K562 (cell line): Measurements from ENCODE around the gene MAN1A1. TPM values are rescaled to one million over a fixed set of nuclear protein-coding genes. Genes with fewer than 3 reads are reported as not detected.

ENCODE experiments used
- ATAC-seq: fragments of 200-7000 bp; cut with Tn5 transposase; 3 replicates; pipeline ENCODE4 v1.9.1; 2020; ENCODE audit warnings: moderate library complexity
- BruUV-seq: library from RNA; stranded (reverse); fragments of 400-500 nt; replicated peaks from 2 replicates; lab custom pipeline; 2021; lab: Mats Ljungman, UMichigan
- CTCF ChIA-PET: fragments of 300-600 bp; formaldehyde crosslinking; extraction: SDS; loops from one replicate; lab custom pipeline; 2021; ENCODE audit warnings: low intra/inter-chr PET ratio; lab: Yijun Ruan, JAX
- POLR2A ChIA-PET: fragments of 300-600, 350-650 bp; sonication (Branson Sonifier 250); formaldehyde crosslinking; extraction: SDS; loops from one replicate; lab custom pipeline; 2021; ENCODE audit warnings: antibody characterized with exemption, inconsistent platforms; lab: Yijun Ruan, JAX
- DNase-seq, 4 experiments: peaks; one replicate each; pipeline versions ENCODE4 v3.0.0 to v3.0.0-alpha.2; 2011 to 2018; ENCODE audit warnings: low spot score in 3 of 4, mixed read lengths in 3 of 4; ENCODE audit errors: extremely low read depth in 1 of 4
- FAIRE-seq: peaks from 2 replicates; lab custom pipeline; 2011; peaks lifted over from hg19 to GRCh38; lab: Jason Lieb, UNC
- H2AFZ ChIP-seq: 2 replicates; pipeline ENCODE4 v1.6.0; 2011; ENCODE audit warnings: low read depth, low read length, control low read depth, inconsistent platforms
- H3K27ac ChIP-seq: fragments of 200-600 bp; 3 replicates; pipeline ENCODE4 v1.8.0; 2011; ENCODE audit warnings: low read depth, mild to moderate bottlenecking, control low read depth, inconsistent platforms, low read length, moderate library complexity, mixed read lengths; ENCODE audit errors: extremely low read depth
- H3K27me3 ChIP-seq, 2 experiments: fragments of 300-600 bp in 1 of 2; 2 replicates in 1 of 2; 3 replicates in 1 of 2; pipeline versions ENCODE4 v1.6.0 to v1.8.0; 2011; ENCODE audit warnings: inconsistent platforms in 2 of 2, low read length in 2 of 2, mild to moderate bottlenecking in 1 of 2, mixed read lengths in 1 of 2, moderate library complexity in 1 of 2; ENCODE audit not compliant: control insufficient read depth in 2 of 2, insufficient read depth in 2 of 2
- H3K36me3 ChIP-seq: fragments of 300-600 bp; 3 replicates; pipeline ENCODE4 v1.8.0; 2011; ENCODE audit warnings: mild to moderate bottlenecking, low read length, inconsistent platforms; ENCODE audit not compliant: control insufficient read depth, insufficient read depth
- H3K4me1 ChIP-seq, 2 experiments: fragments of 200-600 bp in 1 of 2; replicated peaks in 1 of 2; 2 replicates in 1 of 2; 3 replicates in 1 of 2; pipeline versions ENCODE4 v1.5.1 to v1.8.0; 2011; ENCODE audit warnings: inconsistent platforms in 2 of 2, low read length in 2 of 2, mild to moderate bottlenecking in 1 of 2, mixed read lengths in 1 of 2, moderate library complexity in 1 of 2; ENCODE audit not compliant: control insufficient read depth in 2 of 2, insufficient read depth in 2 of 2
- H3K4me2 ChIP-seq: 2 replicates; pipeline ENCODE4 v1.6.1; 2011; ENCODE audit warnings: low read length, control low read depth, inconsistent platforms, mixed read lengths; ENCODE audit not compliant: insufficient read depth
- H3K4me3 ChIP-seq: fragments of 200-600 bp; sonication (generic), shearing (Covaris generic); 2 replicates; pipeline ENCODE4 v1.5.1; 2016; ENCODE audit warnings: control low read depth, inconsistent platforms
- H3K79me2 ChIP-seq: fragments of 200-600 bp; 3 replicates; pipeline ENCODE4 v1.8.0; 2011; ENCODE audit warnings: low read length, inconsistent platforms; ENCODE audit not compliant: control insufficient read depth, insufficient read depth
- H3K9ac ChIP-seq, 2 experiments: 2 replicates each; pipeline versions ENCODE4 v1.6.0 to v1.6.1; 2011; ENCODE audit warnings: low read depth in 2 of 2, low read length in 2 of 2, control low read depth in 1 of 2, inconsistent platforms in 1 of 2, mild to moderate bottlenecking in 1 of 2, mixed read lengths in 1 of 2; ENCODE audit not compliant: insufficient read depth in 1 of 2
- H3K9me1 ChIP-seq: one replicate; pipeline ENCODE4 v1.6.0; 2011; ENCODE audit warnings: inconsistent platforms, mild to moderate bottlenecking, low read length, moderate library complexity; ENCODE audit not compliant: control insufficient read depth, insufficient read depth
- H3K9me3 ChIP-seq: replicated peaks from 2 replicates; pipeline ENCODE4 v1.5.1; 2011; ENCODE audit warnings: low read depth, low read length, inconsistent platforms; ENCODE audit not compliant: control insufficient read depth, insufficient read depth
- H4K20me1 ChIP-seq: replicated peaks from 2 replicates; pipeline ENCODE4 v1.6.1; 2011; ENCODE audit warnings: low read length, inconsistent platforms, mixed read lengths; ENCODE audit not compliant: control insufficient read depth, insufficient read depth
- ATF1 ChIP-seq, 2 experiments: fragments of 450-650 bp in 1 of 2; IDR thresholded peaks; 2 replicates each; pipeline ENCODE4 v1.6.1; 2016; ENCODE audit warnings: missing compliant biosample characterization in 1 of 2, missing genetic modification characterization in 1 of 2
- ATF7 ChIP-seq: fragments of 450-650 bp; IDR thresholded peaks from 2 replicates; pipeline ENCODE4 v1.7.1; 2014; ENCODE audit warnings: mild to moderate bottlenecking, moderate library complexity
- EP300 ChIP-seq: IDR thresholded peaks from 2 replicates; pipeline ENCODE4 v1.6.1; 2012; ENCODE audit warnings: low read length, improper control_type of control experiment
- FOSL1 ChIP-seq: fragments of 200-800 bp; sonication (Bioruptor generic); conservative IDR thresholded peaks from 2 replicates; pipeline ENCODE4 v1.6.1; 2016; ENCODE audit warnings: missing genetic modification characterization, missing compliant biosample characterization
- FOXA3 ChIP-seq, 2 experiments: fragments of 450-650 bp in 1 of 2; sonication (generic) in 1 of 2; formaldehyde crosslinking; IDR thresholded peaks in 1 of 2; conservative IDR thresholded peaks in 1 of 2; 2 replicates each; pipeline versions ENCODE4 v1.4.0 to v1.8.0; 2020 to 2022; ENCODE audit warnings: mild to moderate bottlenecking in 2 of 2, missing genetic modification reagents in 1 of 2
- LEF1 ChIP-seq: fragments of 450-650 bp; IDR thresholded peaks from 2 replicates; pipeline ENCODE4 v1.6.1; 2016; ENCODE audit warnings: mild to moderate bottlenecking
- MYC ChIP-seq, 2 experiments: fragments of 250-450 bp in 1 of 2; sonication (Bioruptor Pico) in 1 of 2; IDR thresholded peaks; 2 replicates each; pipeline versions ENCODE4 v1.5.1 to v1.6.1; 2012 to 2021; ENCODE audit warnings: low read depth in 2 of 2, borderline replicate concordance in 1 of 2, improper control_type of control experiment in 1 of 2, low read length in 1 of 2, mild to moderate bottlenecking in 1 of 2, moderate library complexity in 1 of 2
- RCOR1 ChIP-seq, 2 experiments: IDR thresholded peaks; 2 replicates each; pipeline ENCODE4 v1.6.1; 2012; ENCODE audit warnings: low read depth in 2 of 2, low read length in 2 of 2, borderline replicate concordance in 1 of 2, improper control_type of control experiment in 1 of 2
- TEAD4 ChIP-seq, 2 experiments: sonication (generic) in 1 of 2; formaldehyde crosslinking in 1 of 2; IDR thresholded peaks; 2 replicates each; pipeline versions ENCODE4 v1.6.1 to v1.8.0; 2012 to 2022; ENCODE audit warnings: borderline replicate concordance in 1 of 2, inconsistent platforms in 1 of 2, low read length in 1 of 2, mild to moderate bottlenecking in 1 of 2, missing genetic modification reagents in 1 of 2
- ZNF584 ChIP-seq: fragments of 200-800 bp; sonication (Bioruptor generic); IDR thresholded peaks from 2 replicates; pipeline ENCODE4 v1.6.1; 2016; ENCODE audit warnings: low read depth, mild to moderate bottlenecking, missing genetic modification characterization, missing compliant biosample characterization
- WGBS: fragments of 100-300 bp; shearing (Covaris generic); methylation state at CpG from one replicate; pipeline ENCODE4 v1.1.6; 2016; ENCODE audit warnings: low coverage, mixed read lengths; ENCODE audit not compliant: insufficient coverage; ENCODE audit errors: missing lambda C conversion rate; 5-methylcytosine and 5-hydroxymethylcytosine counted together
- in situ Hi-C: fragments of 300-500 bp; cut with MboI; formaldehyde crosslinking; loops from 4 replicates; pipeline ENCODE4 v1.15.0; 2018; ENCODE audit warnings: inconsistent platforms, mixed read lengths
- intact Hi-C: fragments of 100-400 bp; cut with micrococcal nuclease; formaldehyde crosslinking; loops from 2 replicates; pipeline ENCODE4 v1.14.2; 2022
- polyA plus RNA-seq, 8 experiments: library from polyadenylated mRNA; depleted of rRNA in 4 of 8; stranded (reverse) in 5 of 8; unstranded in 3 of 8; fragments of >200 nt; fragmentation: Nextera tagmentation in 2 of 8; fragmentation: Illumina TruSeq in 1 of 8; extraction: Ambion mirVana in 2 of 8; extraction: Trizol in 1 of 8; gene quantifications; 2 replicates each; pipeline versions ENCODE4 v1.2.1 to v1.2.3, GENCODE V29; 2011 to 2014; ENCODE audit warnings: inconsistent platforms in 1 of 8, missing spikeins in 1 of 8
- total RNA-seq, 7 experiments: library from RNA; depleted of rRNA in 6 of 7; stranded (reverse); fragments of >200 nt in 6 of 7; fragmentation: Illumina TruSeq in 2 of 7; extraction: Trizol in 2 of 7; gene quantifications; 2 replicates each; pipeline versions ENCODE4 v1.2.1 to v1.2.3, GENCODE V29; 2011 to 2021; ENCODE audit warnings: low replicate concordance in 1 of 7
- TF ChIP-seq, protein P1 (sequence below): fragments of 450-650 bp; IDR thresholded peaks from 2 replicates; pipeline ENCODE4 v1.6.1; 2017; ENCODE audit warnings: antibody characterized with exemption, mild to moderate bottlenecking
- TF ChIP-seq, protein P2 (sequence below): fragments of 450-650 bp; IDR thresholded peaks from 2 replicates; pipeline ENCODE4 v1.6.1; 2016; ENCODE audit warnings: mild to moderate bottlenecking

Gene MAN1A1
- total and polyA plus RNA-seq, 9 of the 15 experiments (the other 6 are each of a cell fraction or from before 2014, with no cell fraction given) = 24.5 to 78.4 (median 59.7) TPM

DNA sequence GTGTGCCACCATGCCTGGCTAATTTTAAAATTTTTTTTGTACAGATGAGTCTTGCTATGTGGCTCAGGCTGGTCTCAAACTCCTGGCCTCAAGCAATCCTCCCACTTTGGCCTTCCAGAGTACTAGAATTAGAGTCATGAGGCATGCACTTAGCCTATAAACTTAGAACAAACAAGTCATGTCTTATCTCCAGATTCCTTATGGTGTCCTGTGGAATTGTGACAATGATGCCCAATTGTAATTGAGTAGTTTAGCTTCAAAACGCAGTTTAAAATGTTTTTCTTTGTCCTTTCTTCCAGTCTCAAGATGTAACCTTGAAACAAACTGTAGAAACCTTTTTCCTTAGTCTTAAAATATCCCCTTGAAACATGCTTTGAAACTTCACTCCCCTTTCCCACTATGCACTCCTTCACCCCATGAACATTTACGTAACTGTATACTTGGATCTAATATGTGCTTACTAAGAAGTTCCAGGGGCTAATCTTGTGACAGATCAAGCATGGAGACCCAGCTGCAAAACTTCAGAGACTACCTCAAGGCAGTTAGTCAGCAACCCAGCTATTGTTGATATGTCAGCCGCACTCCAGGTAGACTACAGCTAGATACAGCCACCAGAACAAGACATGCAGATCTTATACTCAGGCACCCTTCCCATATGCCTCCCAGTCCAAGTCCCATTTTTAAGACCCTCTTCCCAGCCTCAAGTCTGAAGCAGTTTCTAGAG lies 46.2 kb downstream of the MAN1A1 start:
- peak; percentile 71 for ATAC-seq
- peaks cover 90% of the 10 kb centered on the region for H3K79me2 ChIP-seq
- no peaks in the 10 kb centered on the region for H4K20me1 ChIP-seq
- no peaks in the 10 kb centered on the region for H3K9me3 ChIP-seq
- intact Hi-C loops (no loop called here), in situ Hi-C loops (no loop called here)
- peak in 1 of 4 experiments; percentile 65 for DNase-seq
- WGBS = 6% methylated on average over 3 of the region's 3 CpGs
- ChIA-PET CTCF (no interaction called here), POLR2A (interaction anchor here (0.6 to 1.4 kb wide), 3 partner anchors 9 to 417 kb away, joined by 3 to 6 read pairs (median 4); no protein-coding TSS in a partner anchor)
- BruUV-seq = no TSS peak
- FAIRE-seq = peak; percentile 48
- peaks cover 6 to 43% of the 10 kb centered on the region in 2 experiments for H3K4me1 ChIP-seq
- peak overlapping the region; percentile 75 for H3K27ac ChIP-seq
- H3K9me1 ChIP-seq = no peaks in the 10 kb centered on the region
- peak overlapping the region; percentile 32 for H3K4me2 ChIP-seq
- peak overlapping the region; percentile 33 to 35; a peak in 2 of 4 replicates for H3K9ac ChIP-seq
- H3K4me3 ChIP-seq = no peak overlapping the region
- H2AFZ ChIP-seq = peak overlapping the region; percentile 18; the same call in 1 of the 2 replicates
- H3K36me3 ChIP-seq = peaks cover 83% of the 10 kb centered on the region
- H3K27me3 ChIP-seq = no peaks in the 10 kb centered on the region
- TF ChIP-seq RCOR1 (IDR thresholded peaks at IDR 0.05; ENCODE audit: borderline replicate concordance in 1 of 2, low read depth in 2 of 2, low read length in 2 of 2) = no peak
- peak; percentile 9; the same call in 1 of the 2 replicates for TF ChIP-seq EP300
- no peak for TF ChIP-seq ZNF584 (CRISPR knock-in tag)
- no peak for TF ChIP-seq MYC (IDR thresholded peaks at IDR 0.05; ENCODE audit: low read depth, low read length)
- TF ChIP-seq MYC (CRISPR knock-in tag; IDR thresholded peaks at IDR 0.05; ENCODE audit: borderline replicate concordance, low read depth) = no peak
- TF ChIP-seq, protein P1, sequence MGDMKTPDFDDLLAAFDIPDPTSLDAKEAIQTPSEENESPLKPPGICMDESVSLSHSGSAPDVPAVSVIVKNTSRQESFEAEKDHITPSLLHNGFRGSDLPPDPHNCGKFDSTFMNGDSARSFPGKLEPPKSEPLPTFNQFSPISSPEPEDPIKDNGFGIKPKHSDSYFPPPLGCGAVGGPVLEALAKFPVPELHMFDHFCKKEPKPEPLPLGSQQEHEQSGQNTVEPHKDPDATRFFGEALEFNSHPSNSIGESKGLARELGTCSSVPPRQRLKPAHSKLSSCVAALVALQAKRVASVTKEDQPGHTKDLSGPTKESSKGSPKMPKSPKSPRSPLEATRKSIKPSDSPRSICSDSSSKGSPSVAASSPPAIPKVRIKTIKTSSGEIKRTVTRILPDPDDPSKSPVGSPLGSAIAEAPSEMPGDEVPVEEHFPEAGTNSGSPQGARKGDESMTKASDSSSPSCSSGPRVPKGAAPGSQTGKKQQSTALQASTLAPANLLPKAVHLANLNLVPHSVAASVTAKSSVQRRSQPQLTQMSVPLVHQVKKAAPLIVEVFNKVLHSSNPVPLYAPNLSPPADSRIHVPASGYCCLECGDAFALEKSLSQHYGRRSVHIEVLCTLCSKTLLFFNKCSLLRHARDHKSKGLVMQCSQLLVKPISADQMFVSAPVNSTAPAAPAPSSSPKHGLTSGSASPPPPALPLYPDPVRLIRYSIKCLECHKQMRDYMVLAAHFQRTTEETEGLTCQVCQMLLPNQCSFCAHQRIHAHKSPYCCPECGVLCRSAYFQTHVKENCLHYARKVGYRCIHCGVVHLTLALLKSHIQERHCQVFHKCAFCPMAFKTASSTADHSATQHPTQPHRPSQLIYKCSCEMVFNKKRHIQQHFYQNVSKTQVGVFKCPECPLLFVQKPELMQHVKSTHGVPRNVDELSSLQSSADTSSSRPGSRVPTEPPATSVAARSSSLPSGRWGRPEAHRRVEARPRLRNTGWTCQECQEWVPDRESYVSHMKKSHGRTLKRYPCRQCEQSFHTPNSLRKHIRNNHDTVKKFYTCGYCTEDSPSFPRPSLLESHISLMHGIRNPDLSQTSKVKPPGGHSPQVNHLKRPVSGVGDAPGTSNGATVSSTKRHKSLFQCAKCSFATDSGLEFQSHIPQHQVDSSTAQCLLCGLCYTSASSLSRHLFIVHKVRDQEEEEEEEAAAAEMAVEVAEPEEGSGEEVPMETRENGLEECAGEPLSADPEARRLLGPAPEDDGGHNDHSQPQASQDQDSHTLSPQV = peak; percentile 55; the same call in 1 of the 2 replicates
- TF ChIP-seq ATF7 = no peak
- no peak for TF ChIP-seq ATF1 (CRISPR knock-in tag; IDR thresholded peaks at IDR 0.05)
- TF ChIP-seq ATF1 (tag; IDR thresholded peaks at IDR 0.05) = 0 out of 2 replicates have a peak, but pooled peaks have one; percentile 27
- peak; percentile 49 to 70; a peak in 3 of 4 replicates for TF ChIP-seq FOXA3 (CRISPR knock-in tag; conservative IDR thresholded peaks at IDR 0.05 in 1 of 2, IDR thresholded peaks at IDR 0.05 in 1 of 2)
- peak; percentile 67; the same call in 1 of the 2 replicates for TF ChIP-seq FOSL1 (tag)
- TF ChIP-seq TEAD4 (IDR thresholded peaks at IDR 0.05; ENCODE audit: low read length) = peak; percentile 58
- no peak for TF ChIP-seq TEAD4 (CRISPR knock-in tag; IDR thresholded peaks at IDR 0.05; ENCODE audit: borderline replicate concordance)
- TF ChIP-seq LEF1 = no peak
- TF ChIP-seq, protein P2, sequence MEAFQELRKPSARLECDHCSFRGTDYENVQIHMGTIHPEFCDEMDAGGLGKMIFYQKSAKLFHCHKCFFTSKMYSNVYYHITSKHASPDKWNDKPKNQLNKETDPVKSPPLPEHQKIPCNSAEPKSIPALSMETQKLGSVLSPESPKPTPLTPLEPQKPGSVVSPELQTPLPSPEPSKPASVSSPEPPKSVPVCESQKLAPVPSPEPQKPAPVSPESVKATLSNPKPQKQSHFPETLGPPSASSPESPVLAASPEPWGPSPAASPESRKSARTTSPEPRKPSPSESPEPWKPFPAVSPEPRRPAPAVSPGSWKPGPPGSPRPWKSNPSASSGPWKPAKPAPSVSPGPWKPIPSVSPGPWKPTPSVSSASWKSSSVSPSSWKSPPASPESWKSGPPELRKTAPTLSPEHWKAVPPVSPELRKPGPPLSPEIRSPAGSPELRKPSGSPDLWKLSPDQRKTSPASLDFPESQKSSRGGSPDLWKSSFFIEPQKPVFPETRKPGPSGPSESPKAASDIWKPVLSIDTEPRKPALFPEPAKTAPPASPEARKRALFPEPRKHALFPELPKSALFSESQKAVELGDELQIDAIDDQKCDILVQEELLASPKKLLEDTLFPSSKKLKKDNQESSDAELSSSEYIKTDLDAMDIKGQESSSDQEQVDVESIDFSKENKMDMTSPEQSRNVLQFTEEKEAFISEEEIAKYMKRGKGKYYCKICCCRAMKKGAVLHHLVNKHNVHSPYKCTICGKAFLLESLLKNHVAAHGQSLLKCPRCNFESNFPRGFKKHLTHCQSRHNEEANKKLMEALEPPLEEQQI = 0 out of 2 replicates have a peak, but pooled peaks have one; percentile 19
